Uterus (tissue), 4 donors: Measurements from ENCODE around the gene POLR3B. TPM values are rescaled to one million over a fixed set of nuclear protein-coding genes. Genes with fewer than 3 reads are reported as not detected.

ENCODE experiments used
- DNase-seq, 2 donors: peaks; one replicate each; pipeline ENCODE4 v3.0.0-alpha.2; 2019 to 2020
- H3K27ac ChIP-seq, 2 donors: fragments of 200-600 bp; sonication (generic); 1 replicate in 1 of 2; 2 replicates in 1 of 2; pipeline ENCODE4 v1.5.1; 2016 to 2018
- H3K27me3 ChIP-seq, 2 donors: fragments of 200-600 bp; sonication (generic); one replicate each; pipeline ENCODE4 v1.5.1; 2018 to 2019; ENCODE audit warnings: control low read depth in 1 of 2
- H3K36me3 ChIP-seq, 2 donors: fragments of 200-600 bp; sonication (generic); one replicate each; pipeline ENCODE4 v1.5.1; 2019; ENCODE audit warnings: control low read depth in 1 of 2
- H3K4me1 ChIP-seq, 2 donors: fragments of 200-600 bp; sonication (generic); one replicate each; pipeline ENCODE4 v1.5.1; 2018 to 2019; ENCODE audit warnings: control low read depth in 1 of 2
- H3K4me3 ChIP-seq, 2 donors: fragments of 200-600 bp; sonication (generic); 1 replicate in 1 of 2; 2 replicates in 1 of 2; pipeline ENCODE4 v1.5.1; 2018 to 2019; ENCODE audit warnings: mild to moderate bottlenecking in 1 of 2
- H3K9me3 ChIP-seq, 2 donors: fragments of 200-600 bp; sonication (generic); one replicate each; pipeline ENCODE4 v1.5.1; 2019; ENCODE audit warnings: control low read depth in 1 of 2
- POLR2A ChIP-seq, 2 donors: fragments of 450-650 bp; IDR thresholded peaks; one replicate each; pipeline ENCODE4 v1.6.1; 2016; ENCODE audit warnings: antibody characterized with exemption in 2 of 2, mild to moderate bottlenecking in 1 of 2, moderate library complexity in 1 of 2
- intact Hi-C: fragments of 100-400 bp; cut with DNase I; formaldehyde crosslinking; loops from one replicate; pipeline ENCODE4 v1.15.1; 2023; ENCODE audit warnings: low total_unique reads
- total RNA-seq, 4 donors: library from RNA; depleted of rRNA in 3 of 4; stranded (reverse); fragments of >200 nt in 3 of 4; gene quantifications; one replicate each; pipeline versions ENCODE4 v1.1.0 to v1.2.4, GENCODE V29; 2014 to 2023
- TF ChIP-seq, protein P1 (sequence below), 4 experiments: fragments of 200-600 bp in 2 of 4; fragments of 450-650 bp in 2 of 4; sonication (generic) in 2 of 4; IDR thresholded peaks; one replicate each; pipeline ENCODE4 v1.5.1; 2016 to 2019; ENCODE audit warnings: antibody characterized with exemption in 4 of 4, mild to moderate bottlenecking in 2 of 4, moderate library complexity in 1 of 4
- donor health status: DM: yes; HTN: yes; CAD: no.

POLR3B gene
- total RNA-seq, 4 donors from 2014 or later: 8.8 to 20.7 (median 11.0) TPM

DNA sequence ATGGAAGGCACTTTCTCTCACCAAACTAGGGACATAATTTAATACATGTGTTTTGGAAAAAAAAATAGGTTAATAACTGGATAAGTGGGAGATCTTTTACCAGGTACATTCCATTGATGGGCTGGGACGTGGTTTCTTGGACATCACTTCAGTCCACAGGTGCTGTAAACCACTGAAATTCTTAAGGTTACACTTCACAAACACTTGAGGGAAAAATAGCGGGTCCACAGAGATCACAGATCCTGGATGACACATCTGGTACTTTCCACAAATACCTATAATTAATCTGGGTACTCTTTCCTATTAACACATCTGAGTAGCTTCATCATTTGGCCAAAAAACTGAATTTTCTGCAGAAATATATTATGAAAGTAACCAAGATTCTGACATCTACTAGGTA lies 85.0 kb downstream of the POLR3B start:
- H3K9me3 ChIP-seq: no peaks in the 10 kb centered on the region
- DNase-seq: no peak
- H3K4me1 ChIP-seq: no peaks in the 10 kb centered on the region
- H3K36me3 ChIP-seq: no peaks in the 10 kb centered on the region
- no peak overlapping the region for H3K4me3 ChIP-seq
- H3K27ac ChIP-seq: no peak overlapping the region
- intact Hi-C loops: no loop called here
- no peaks in the 10 kb centered on the region for H3K27me3 ChIP-seq
- TF ChIP-seq, protein P1, sequence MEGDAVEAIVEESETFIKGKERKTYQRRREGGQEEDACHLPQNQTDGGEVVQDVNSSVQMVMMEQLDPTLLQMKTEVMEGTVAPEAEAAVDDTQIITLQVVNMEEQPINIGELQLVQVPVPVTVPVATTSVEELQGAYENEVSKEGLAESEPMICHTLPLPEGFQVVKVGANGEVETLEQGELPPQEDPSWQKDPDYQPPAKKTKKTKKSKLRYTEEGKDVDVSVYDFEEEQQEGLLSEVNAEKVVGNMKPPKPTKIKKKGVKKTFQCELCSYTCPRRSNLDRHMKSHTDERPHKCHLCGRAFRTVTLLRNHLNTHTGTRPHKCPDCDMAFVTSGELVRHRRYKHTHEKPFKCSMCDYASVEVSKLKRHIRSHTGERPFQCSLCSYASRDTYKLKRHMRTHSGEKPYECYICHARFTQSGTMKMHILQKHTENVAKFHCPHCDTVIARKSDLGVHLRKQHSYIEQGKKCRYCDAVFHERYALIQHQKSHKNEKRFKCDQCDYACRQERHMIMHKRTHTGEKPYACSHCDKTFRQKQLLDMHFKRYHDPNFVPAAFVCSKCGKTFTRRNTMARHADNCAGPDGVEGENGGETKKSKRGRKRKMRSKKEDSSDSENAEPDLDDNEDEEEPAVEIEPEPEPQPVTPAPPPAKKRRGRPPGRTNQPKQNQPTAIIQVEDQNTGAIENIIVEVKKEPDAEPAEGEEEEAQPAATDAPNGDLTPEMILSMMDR (IDR thresholded peaks at IDR 0.05): no peak
- no peak for TF ChIP-seq POLR2A (IDR thresholded peaks at IDR 0.05)

- Histone ChIP-seq H3K9me3 (no peaks in the 10 kb centered on the region), H3K4me1 (no peaks in the 10 kb centered on the region), H3K4me3 (no peak overlapping the region), H3K27ac (no peak overlapping the region), H3K36me3 (no peaks in the 10 kb centered on the region), H3K27me3 (no peaks in the 10 kb centered on the region)
- intact Hi-C loops: no loop called here
- TF ChIP-seq, protein P1 (IDR thresholded peaks at IDR 0.05): no peak
- no peak for TF ChIP-seq POLR2A (IDR thresholded peaks at IDR 0.05)
- no peak for DNase-seq
These were observed 87.5 kb downstream of the POLR3B start for GRCh38 chr12:106445053-106445452.

GRCh38 chr12:106445959-106446358 lies 88.4 kb downstream of the POLR3B start:
- Histone ChIP-seq H3K36me3 (no peaks in the 10 kb centered on the region), H3K27ac (no peak overlapping the region), H3K9me3 (no peaks in the 10 kb centered on the region), H3K4me1 (no peaks in the 10 kb centered on the region), H3K27me3 (no peaks in the 10 kb centered on the region), H3K4me3 (no peak overlapping the region)
- intact Hi-C loops: no loop called here
- DNase-seq: no peak
- TF ChIP-seq POLR2A (IDR thresholded peaks at IDR 0.05): no peak
- TF ChIP-seq, protein P1 (IDR thresholded peaks at IDR 0.05): no peak

- Histone ChIP-seq H3K4me3 (no peak overlapping the region), H3K27me3 (no peaks in the 10 kb centered on the region), H3K36me3 (no peaks in the 10 kb centered on the region), H3K9me3 (no peaks in the 10 kb centered on the region), H3K27ac (no peak overlapping the region), H3K4me1 (no peaks in the 10 kb centered on the region)
- DNase-seq: no peak
- no peak for TF ChIP-seq POLR2A (IDR thresholded peaks at IDR 0.05)
- TF ChIP-seq, protein P1 (IDR thresholded peaks at IDR 0.05): no peak
- intact Hi-C loops: no loop called here
These were observed 89.0 kb downstream of the POLR3B start for GRCh38 chr12:106446419-106447092.

- TF ChIP-seq, protein P1 (IDR thresholded peaks at IDR 0.05): no peak
- TF ChIP-seq POLR2A (IDR thresholded peaks at IDR 0.05): no peak
- H3K4me1 ChIP-seq: no peaks in the 10 kb centered on the region
- H3K9me3 ChIP-seq: no peaks in the 10 kb centered on the region
- peaks cover 0 to 3% of the 10 kb centered on the region in 2 donors for H3K36me3 ChIP-seq
- intact Hi-C loops: no loop called here
- H3K27ac ChIP-seq: no peak overlapping the region
- H3K27me3 ChIP-seq: no peaks in the 10 kb centered on the region
- H3K4me3 ChIP-seq: no peak overlapping the region
- no peak for DNase-seq
These were observed 94.8 kb downstream of the POLR3B start for GRCh38 chr12:106452309-106452708.
